ENCODE results near the gene EIF3B. TPM values are rescaled to one million over a fixed set of nuclear protein-coding genes. Genes with fewer than 3 reads are reported as not detected.
"Not testable (repeated sequence)": the region's sequence is repeated elsewhere in the genome, so short reads cannot be mapped to it uniquely, and the experiment has no call there.

Gene EIF3B
- total RNA-seq (100 to 1,000 TPM; 284 to 293 TPM), polyA plus RNA-seq (129 TPM)

GRCh38 chr7:2354186-2354938, at the start of gene EIF3B:
Gene EIF3B (plus strand): TSS chr7:2354827. CDS start chr7:2354922, 95 bp downstream.
- H3K27me3 Mint-ChIP-seq: no peaks in the 10 kb centered on the region
- Histone ChIP-seq H3K4me1 (ENCODE audit: insufficient read depth, low read length) (peaks cover 43% of the 10 kb centered on the region), H3K27me3 (ENCODE audit: insufficient read depth, low read length, poor library complexity, severe bottlenecking) (no peaks in the 10 kb centered on the region), H3K4me3 (ENCODE audit: low read length) (peak within 1 kb of the TSS; percentile 84), H3K27ac (ENCODE audit: low read depth, low read length) (peak within 1 kb of the TSS; percentile 100), H3K9me3 (ENCODE audit: low read length) (no peaks in the 10 kb centered on the region), H3K36me3 (ENCODE audit: insufficient read depth, low read length) (peaks cover 11% of the 10 kb centered on the region)
- DNase-seq: peak; percentile 83 to 94 (median 93)
- H3K27ac Mint-ChIP-seq: peak within 1 kb of the TSS; percentile 99 to 100 (median 100)
- POLR2A ChIA-PET: interaction anchor here (1.0 to 1.5 kb wide), 7 partner anchors 46 to 784 kb away, joined by 3 to 9 read pairs (median 6); partner anchors contain the start of genes MAD1L1, MRM2, NUDT1 and PSMG3
- H3K4me3 Mint-ChIP-seq: peak within 1 kb of the TSS; percentile 91 to 98 (median 95)
- peaks cover 29 to 48% (median 39%) of the 10 kb centered on the region in 3 donors for H3K4me1 Mint-ChIP-seq
- H3K36me3 Mint-ChIP-seq: peaks cover 4 to 32% (median 6%) of the 10 kb centered on the region in 3 donors
- H3K9me3 Mint-ChIP-seq: no peaks in the 10 kb centered on the region
- CTCF ChIA-PET: interaction anchor here (0.9 to 1.6 kb wide), 5 partner anchors 50 to 356 kb away, joined by 3 to 5 read pairs (median 3); no protein-coding TSS in a partner anchor

- H3K4me3 Mint-ChIP-seq; H3K27me3 Mint-ChIP-seq; DNase-seq; H3K36me3 Mint-ChIP-seq; CTCF ChIA-PET; H3K27me3 ChIP-seq (ENCODE audit: insufficient read depth, low read length, poor library complexity, severe bottlenecking); H3K4me1 ChIP-seq (ENCODE audit: insufficient read depth, low read length); H3K4me1 Mint-ChIP-seq; H3K9me3 Mint-ChIP-seq; H3K27ac Mint-ChIP-seq; H3K9me3 ChIP-seq (ENCODE audit: low read length); H3K36me3 ChIP-seq (ENCODE audit: insufficient read depth, low read length); H3K4me3 ChIP-seq (ENCODE audit: low read length): not testable (repeated sequence)
- POLR2A ChIA-PET: interaction anchor here (0.5 kb wide), 1 partner anchor 39 kb away, joined by 3 read pairs; no protein-coding TSS in a partner anchor
- H3K27ac ChIP-seq (ENCODE audit: low read depth, low read length): peak overlapping the region; percentile 35
Observed at GRCh38 chr7:2305258-2305657, 49.4 kb upstream of the EIF3B start.

- Histone ChIP-seq H3K4me1 (ENCODE audit: insufficient read depth, low read length) (no peaks in the 10 kb centered on the region), H3K4me3 (ENCODE audit: low read length) (no peak overlapping the region), H3K36me3 (ENCODE audit: insufficient read depth, low read length) (no peaks in the 10 kb centered on the region), H3K9me3 (ENCODE audit: low read length) (no peaks in the 10 kb centered on the region), H3K27me3 (ENCODE audit: insufficient read depth, low read length, poor library complexity, severe bottlenecking) (no peaks in the 10 kb centered on the region), H3K27ac (ENCODE audit: low read depth, low read length) (no peak overlapping the region)
- no peak for DNase-seq
- CTCF ChIA-PET: no interaction called here
- Mint-ChIP-seq H3K4me3 (no peak overlapping the region), H3K4me1 (peaks cover 0 to 3% (median 0%) of the 10 kb centered on the region in 3 donors), H3K36me3 (peaks cover 0 to 4% (median 0%) of the 10 kb centered on the region in 3 donors), H3K27ac (no peak overlapping the region), H3K9me3 (no peaks in the 10 kb centered on the region), H3K27me3 (no peaks in the 10 kb centered on the region)
- POLR2A ChIA-PET: no interaction called here
Observed at GRCh38 chr7:2306688-2307087, 47.9 kb upstream of the EIF3B start.

GRCh38 chr7:2307690-2308107, 46.9 kb upstream of the EIF3B start:
- Mint-ChIP-seq H3K27ac (no peak overlapping the region), H3K9me3 (no peaks in the 10 kb centered on the region), H3K4me3 (no peak overlapping the region), H3K4me1 (peaks cover 5 to 12% (median 9%) of the 10 kb centered on the region in 3 donors), H3K36me3 (peaks cover 0 to 4% (median 0%) of the 10 kb centered on the region in 3 donors), H3K27me3 (no peaks in the 10 kb centered on the region)
- H3K4me3 ChIP-seq (ENCODE audit: low read length): no peak overlapping the region
- ChIA-PET POLR2A (no interaction called here), CTCF (no interaction called here)
- H3K36me3 ChIP-seq (ENCODE audit: insufficient read depth, low read length): no peaks in the 10 kb centered on the region
- no peak for DNase-seq
- no peaks in the 10 kb centered on the region for H3K4me1 ChIP-seq (ENCODE audit: insufficient read depth, low read length)
- no peaks in the 10 kb centered on the region for H3K9me3 ChIP-seq (ENCODE audit: low read length)
- no peak overlapping the region for H3K27ac ChIP-seq (ENCODE audit: low read depth, low read length)
- no peaks in the 10 kb centered on the region for H3K27me3 ChIP-seq (ENCODE audit: insufficient read depth, low read length, poor library complexity, severe bottlenecking)

GRCh38 chr7:2309889-2310331, 44.7 kb upstream of the EIF3B start:
- Histone ChIP-seq H3K4me3 (ENCODE audit: low read length) (no peak overlapping the region), H3K4me1 (ENCODE audit: insufficient read depth, low read length) (peaks cover 4% of the 10 kb centered on the region), H3K9me3 (ENCODE audit: low read length) (no peaks in the 10 kb centered on the region), H3K27ac (ENCODE audit: low read depth, low read length) (no peak overlapping the region), H3K27me3 (ENCODE audit: insufficient read depth, low read length, poor library complexity, severe bottlenecking) (no peaks in the 10 kb centered on the region), H3K36me3 (ENCODE audit: insufficient read depth, low read length) (no peaks in the 10 kb centered on the region)
- Mint-ChIP-seq H3K36me3 (peaks cover 0 to 4% (median 2%) of the 10 kb centered on the region in 3 donors), H3K4me1 (peaks cover 9 to 17% (median 15%) of the 10 kb centered on the region in 3 donors), H3K4me3 (no peak overlapping the region), H3K27ac (no peak overlapping the region), H3K9me3 (no peaks in the 10 kb centered on the region), H3K27me3 (no peaks in the 10 kb centered on the region)
- ChIA-PET POLR2A (no interaction called here), CTCF (no interaction called here)
- DNase-seq: no peak

GRCh38 chr7:2312267-2312929, 42.2 kb upstream of the EIF3B start:
- Histone ChIP-seq H3K9me3 (ENCODE audit: low read length) (no peaks in the 10 kb centered on the region), H3K27ac (ENCODE audit: low read depth, low read length) (no peak overlapping the region), H3K4me3 (ENCODE audit: low read length) (no peak overlapping the region), H3K36me3 (ENCODE audit: insufficient read depth, low read length) (no peaks in the 10 kb centered on the region), H3K4me1 (ENCODE audit: insufficient read depth, low read length) (peaks cover 4% of the 10 kb centered on the region), H3K27me3 (ENCODE audit: insufficient read depth, low read length, poor library complexity, severe bottlenecking) (no peaks in the 10 kb centered on the region)
- peak overlapping the region in 5 of 8 donors; percentile 9 to 72 (median 61) for H3K27ac Mint-ChIP-seq
- H3K4me1 Mint-ChIP-seq: peaks cover 9 to 17% (median 15%) of the 10 kb centered on the region in 3 donors
- H3K9me3 Mint-ChIP-seq: no peaks in the 10 kb centered on the region
- ChIA-PET CTCF (no interaction called here), POLR2A (no interaction called here)
- peaks cover 0 to 4% (median 2%) of the 10 kb centered on the region in 3 donors for H3K36me3 Mint-ChIP-seq
- H3K4me3 Mint-ChIP-seq: peak overlapping the region; percentile 59 to 82 (median 74)
- H3K27me3 Mint-ChIP-seq: no peaks in the 10 kb centered on the region
- DNase-seq: no peak

- Mint-ChIP-seq H3K4me3 (peak overlapping the region in 6 of 7 donors; percentile 85 to 93 (median 92)), H3K27ac (peak overlapping the region in 7 of 8 donors; percentile 70 to 93 (median 88)), H3K9me3 (no peaks in the 10 kb centered on the region), H3K4me1 (peaks cover 9 to 15% (median 14%) of the 10 kb centered on the region in 3 donors), H3K36me3 (peaks cover 0 to 2% (median 0%) of the 10 kb centered on the region in 3 donors), H3K27me3 (no peaks in the 10 kb centered on the region)
- ChIA-PET CTCF (no interaction called here), POLR2A (interaction anchor here (0.9 to 1.0 kb wide), 2 partner anchors 40 to 72 kb away, joined by 3 read pairs; partner anchors contain the start of genes MRM2 and NUDT1)
- H3K27me3 ChIP-seq (ENCODE audit: insufficient read depth, low read length, poor library complexity, severe bottlenecking): no peaks in the 10 kb centered on the region
- H3K9me3 ChIP-seq (ENCODE audit: low read length): no peaks in the 10 kb centered on the region
- no peak for DNase-seq
- H3K4me3 ChIP-seq (ENCODE audit: low read length): peak overlapping the region; percentile 67
- peak overlapping the region; percentile 73 for H3K27ac ChIP-seq (ENCODE audit: low read depth, low read length)
- H3K4me1 ChIP-seq (ENCODE audit: insufficient read depth, low read length): peaks cover 4% of the 10 kb centered on the region
- no peaks in the 10 kb centered on the region for H3K36me3 ChIP-seq (ENCODE audit: insufficient read depth, low read length)
Observed at GRCh38 chr7:2313450-2314208, 41.0 kb upstream of the EIF3B start.
